OCI-LY1 (cell line): ENCODE data around the gene STAT4.

ENCODE experiments used
- EZH2 ChIP-seq: fragments of 200-600 bp; sonication (generic), shearing (Covaris generic); IDR thresholded peaks from 2 replicates; pipeline ENCODE4 v1.8.0; 2017; ENCODE audit warnings: borderline replicate concordance, mixed run types, mild to moderate bottlenecking, antibody characterized with exemption, low read length, moderate library complexity, mixed read lengths
- TF ChIP-seq, protein P1 (sequence below): fragments of 200-600 bp; sonication (generic), shearing (Covaris generic); IDR thresholded peaks from 2 replicates; pipeline ENCODE4 v1.5.1; 2017; ENCODE audit warnings: mild to moderate bottlenecking, antibody characterized with exemption, low read length, moderate library complexity, mixed read lengths

DNA sequence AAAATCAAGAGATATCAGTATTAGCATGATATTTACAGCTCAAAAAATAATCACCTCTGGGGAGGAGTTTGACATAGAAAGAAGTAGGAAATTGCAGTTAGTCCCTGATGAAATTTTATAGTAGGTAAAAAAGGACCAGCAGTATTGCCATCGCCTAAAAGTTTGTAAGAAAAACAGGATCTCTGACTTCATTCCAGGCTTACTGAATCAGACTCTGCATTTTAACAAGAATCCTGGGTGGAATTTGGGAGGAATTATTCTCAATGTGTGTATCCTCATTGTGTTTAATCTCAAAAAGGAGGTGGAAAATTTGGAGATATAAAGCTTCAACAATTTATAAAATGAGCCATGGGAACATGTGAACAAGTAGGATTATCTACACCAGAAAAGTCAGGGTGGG, 105.7 kb downstream of the STAT4 start:
- TF ChIP-seq, protein P1, sequence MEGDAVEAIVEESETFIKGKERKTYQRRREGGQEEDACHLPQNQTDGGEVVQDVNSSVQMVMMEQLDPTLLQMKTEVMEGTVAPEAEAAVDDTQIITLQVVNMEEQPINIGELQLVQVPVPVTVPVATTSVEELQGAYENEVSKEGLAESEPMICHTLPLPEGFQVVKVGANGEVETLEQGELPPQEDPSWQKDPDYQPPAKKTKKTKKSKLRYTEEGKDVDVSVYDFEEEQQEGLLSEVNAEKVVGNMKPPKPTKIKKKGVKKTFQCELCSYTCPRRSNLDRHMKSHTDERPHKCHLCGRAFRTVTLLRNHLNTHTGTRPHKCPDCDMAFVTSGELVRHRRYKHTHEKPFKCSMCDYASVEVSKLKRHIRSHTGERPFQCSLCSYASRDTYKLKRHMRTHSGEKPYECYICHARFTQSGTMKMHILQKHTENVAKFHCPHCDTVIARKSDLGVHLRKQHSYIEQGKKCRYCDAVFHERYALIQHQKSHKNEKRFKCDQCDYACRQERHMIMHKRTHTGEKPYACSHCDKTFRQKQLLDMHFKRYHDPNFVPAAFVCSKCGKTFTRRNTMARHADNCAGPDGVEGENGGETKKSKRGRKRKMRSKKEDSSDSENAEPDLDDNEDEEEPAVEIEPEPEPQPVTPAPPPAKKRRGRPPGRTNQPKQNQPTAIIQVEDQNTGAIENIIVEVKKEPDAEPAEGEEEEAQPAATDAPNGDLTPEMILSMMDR = no peak
- TF ChIP-seq EZH2 = no peak
